Astrocyte of the cerebellum (primary cell): ENCODE results near the gene IP6K3.

ENCODE experiments used
- DNase-seq: peaks from one replicate; pipeline ENCODE4 v3.0.0-alpha.2; 2011; ENCODE audit warnings: low read depth
- H3K4me3 ChIP-seq: 2 replicates; pipeline ENCODE4 v1.5.1; 2011; ENCODE audit warnings: mild to moderate bottlenecking, low read depth, low read length, moderate library complexity
- in situ Hi-C: cut with HindIII; loops from 2 replicates; pipeline ENCODE4 v1.10.0; 2017; ENCODE audit warnings: low sequenced_read_pairs
- TF ChIP-seq, protein P1 (sequence below): IDR thresholded peaks from 2 replicates; pipeline ENCODE4 v1.5.1; 2012; ENCODE audit warnings: low read length, low read depth, moderate library complexity, mild to moderate bottlenecking; ENCODE audit errors: missing control alignments

IP6K3 gene

GRCh38 chr6:33710296-33711121 lies 36.2 kb downstream of the IP6K3 start:
- in situ Hi-C loops: loop anchor here (10.0 kb wide), 1 partner anchor 106 kb away; no protein-coding TSS in a partner anchor
- TF ChIP-seq, protein P1, sequence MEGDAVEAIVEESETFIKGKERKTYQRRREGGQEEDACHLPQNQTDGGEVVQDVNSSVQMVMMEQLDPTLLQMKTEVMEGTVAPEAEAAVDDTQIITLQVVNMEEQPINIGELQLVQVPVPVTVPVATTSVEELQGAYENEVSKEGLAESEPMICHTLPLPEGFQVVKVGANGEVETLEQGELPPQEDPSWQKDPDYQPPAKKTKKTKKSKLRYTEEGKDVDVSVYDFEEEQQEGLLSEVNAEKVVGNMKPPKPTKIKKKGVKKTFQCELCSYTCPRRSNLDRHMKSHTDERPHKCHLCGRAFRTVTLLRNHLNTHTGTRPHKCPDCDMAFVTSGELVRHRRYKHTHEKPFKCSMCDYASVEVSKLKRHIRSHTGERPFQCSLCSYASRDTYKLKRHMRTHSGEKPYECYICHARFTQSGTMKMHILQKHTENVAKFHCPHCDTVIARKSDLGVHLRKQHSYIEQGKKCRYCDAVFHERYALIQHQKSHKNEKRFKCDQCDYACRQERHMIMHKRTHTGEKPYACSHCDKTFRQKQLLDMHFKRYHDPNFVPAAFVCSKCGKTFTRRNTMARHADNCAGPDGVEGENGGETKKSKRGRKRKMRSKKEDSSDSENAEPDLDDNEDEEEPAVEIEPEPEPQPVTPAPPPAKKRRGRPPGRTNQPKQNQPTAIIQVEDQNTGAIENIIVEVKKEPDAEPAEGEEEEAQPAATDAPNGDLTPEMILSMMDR: no peak
- peak overlapping the region; percentile 91 for H3K4me3 ChIP-seq
- no peak for DNase-seq

DNA sequence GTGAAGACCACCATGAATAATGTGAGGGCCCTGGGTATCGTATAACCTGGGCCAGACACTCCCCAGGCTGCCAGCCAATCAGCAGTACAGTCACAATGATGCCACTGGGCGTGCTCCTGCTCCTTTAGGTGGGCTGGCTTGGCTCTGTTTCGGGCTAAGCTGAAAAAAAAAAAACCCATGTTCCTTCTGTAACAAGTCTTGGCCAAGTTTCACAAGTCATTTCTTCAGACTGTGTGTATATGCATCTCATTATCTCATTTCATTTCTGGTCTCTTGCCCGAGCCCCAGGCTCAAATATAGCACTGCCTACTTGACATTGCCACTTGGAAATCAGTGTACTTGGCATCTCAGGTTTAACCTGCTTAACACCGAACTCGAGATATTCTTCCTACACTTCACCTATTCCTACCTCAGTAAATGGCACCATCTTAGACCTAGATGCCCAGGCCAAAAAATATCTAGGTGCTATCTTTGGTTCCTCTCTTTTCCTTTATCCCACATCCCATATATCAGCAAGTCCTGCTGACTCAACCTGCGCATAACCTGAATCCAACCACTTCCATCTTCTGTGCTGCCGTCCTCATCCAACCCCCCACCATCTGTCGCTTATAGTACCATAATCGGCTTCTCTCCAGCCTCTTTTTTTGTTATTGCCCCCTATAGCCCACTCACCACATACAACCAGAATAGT lies 37.0 kb downstream of the IP6K3 start:
- no peak overlapping the region for H3K4me3 ChIP-seq
- DNase-seq: no peak
- in situ Hi-C loops: loop anchor here (10.0 kb wide), 1 partner anchor 105 kb away; no protein-coding TSS in a partner anchor
- TF ChIP-seq, protein P1: no peak

- TF ChIP-seq, protein P1: no peak
- no peak for DNase-seq
- in situ Hi-C loops: no loop called here
- no peak overlapping the region for H3K4me3 ChIP-seq
These were observed 38.0 kb downstream of the IP6K3 start for GRCh38 chr6:33708516-33709204.

GRCh38 chr6:33707771-33708170 lies 38.9 kb downstream of the IP6K3 start:
- TF ChIP-seq, protein P1: no peak
- no peak for DNase-seq
- in situ Hi-C loops: no loop called here
- no peak overlapping the region for H3K4me3 ChIP-seq

- in situ Hi-C loops: no loop called here
- TF ChIP-seq, protein P1: no peak
- H3K4me3 ChIP-seq: no peak overlapping the region
- DNase-seq: no peak
These were observed 40.6 kb downstream of the IP6K3 start for GRCh38 chr6:33705955-33706725.
